GM12878 (cell line): ENCODE data around the gene TMEM132D. TPM values are rescaled to one million over a fixed set of nuclear protein-coding genes. Genes with fewer than 3 reads are reported as not detected.

Source experiments
- ATAC-seq: fragments of 200-7000 bp; cut with Tn5 transposase; 3 replicates; pipeline ENCODE4 v1.9.1; 2020; ENCODE audit warnings: mild to moderate bottlenecking, moderate library complexity
- BruUV-seq: library from RNA; stranded (reverse); fragments of 400-500 nt; replicated peaks from 2 replicates; lab custom pipeline; 2021; lab: Mats Ljungman, UMichigan
- CTCF ChIA-PET: fragments of 300-600 bp; sonication (Branson Sonifier 250); formaldehyde crosslinking; extraction: SDS; loops from one replicate; lab custom pipeline; 2021; ENCODE audit warnings: inconsistent platforms; lab: Yijun Ruan, JAX
- POLR2A ChIA-PET: fragments of 350-600 bp; formaldehyde crosslinking; extraction: SDS; loops from one replicate; lab custom pipeline; 2021; ENCODE audit warnings: inconsistent platforms; lab: Charles Lee
- RAD21 ChIA-PET: fragments of 300-600 bp; sonication (Branson Sonifier 250); formaldehyde crosslinking; loops from one replicate; lab custom pipeline; 2023; ENCODE audit warnings: antibody characterized with exemption; ENCODE audit not compliant: unreplicated experiment; lab: Charles Lee
- SMC1A ChIA-PET: fragments of 300-600 bp; sonication (Branson Sonifier 250); formaldehyde crosslinking; loops from one replicate; lab custom pipeline; 2023; ENCODE audit not compliant: unreplicated experiment, uncharacterized antibody; lab: Charles Lee
- DNase-seq: peaks from one replicate; pipeline ENCODE4 v3.0.0-alpha.2; 2011; ENCODE audit warnings: low read depth, low spot score
- FAIRE-seq: peaks from 3 replicates; lab custom pipeline; 2011; peaks lifted over from hg19 to GRCh38; lab: Jason Lieb, UNC
- H2AFZ ChIP-seq: 2 replicates; pipeline ENCODE4 v1.6.0; 2011; ENCODE audit warnings: low read depth, low read length, control low read depth; ENCODE audit not compliant: control insufficient read depth
- H3K27ac ChIP-seq: 2 replicates; pipeline ENCODE4 v1.5.1; 2011; ENCODE audit warnings: control low read depth; ENCODE audit not compliant: control insufficient read depth, insufficient read depth
- H3K27me3 ChIP-seq, 2 experiments: replicated peaks in 1 of 2; 2 replicates each; pipeline versions ENCODE4 v1.6.0 to v1.6.1; 2011; ENCODE audit warnings: low read length in 1 of 2; ENCODE audit not compliant: control insufficient read depth in 2 of 2, insufficient read depth in 2 of 2
- H3K36me3 ChIP-seq, 2 experiments: 2 replicates each; pipeline ENCODE4 v1.5.1; 2011; ENCODE audit warnings: low read length in 1 of 2; ENCODE audit not compliant: control insufficient read depth in 2 of 2, insufficient read depth in 2 of 2
- H3K4me1 ChIP-seq: 2 replicates; pipeline ENCODE4 v1.6.1; 2011; ENCODE audit warnings: mild to moderate bottlenecking, low read length, moderate library complexity, mixed read lengths; ENCODE audit not compliant: control insufficient read depth, insufficient read depth
- H3K4me2 ChIP-seq: 2 replicates; pipeline ENCODE4 v1.6.0; 2011; ENCODE audit warnings: control low read depth; ENCODE audit not compliant: control insufficient read depth, insufficient read depth
- H3K4me3 ChIP-seq: fragments of 200-600 bp; sonication (generic); 2 replicates; pipeline ENCODE4 v1.5.1; 2016
- H3K79me2 ChIP-seq: 2 replicates; pipeline ENCODE4 v1.6.0; 2011; ENCODE audit warnings: low read length; ENCODE audit not compliant: control insufficient read depth, insufficient read depth
- H3K9ac ChIP-seq: 2 replicates; pipeline ENCODE4 v1.8.0; 2011; ENCODE audit warnings: low read length, control low read depth, mixed read lengths; ENCODE audit not compliant: control insufficient read depth, insufficient read depth
- H3K9me3 ChIP-seq: replicated peaks from 3 replicates; pipeline ENCODE4 v1.5.1; 2011; ENCODE audit warnings: mild to moderate bottlenecking, low read length; ENCODE audit not compliant: control insufficient read depth, insufficient read depth
- H4K20me1 ChIP-seq: 2 replicates; pipeline ENCODE4 v1.6.0; 2011; ENCODE audit not compliant: control insufficient read depth, insufficient read depth
- E4F1 ChIP-seq: fragments of 450-650 bp; IDR thresholded peaks from 2 replicates; pipeline ENCODE4 v1.6.1; 2018; ENCODE audit warnings: borderline replicate concordance, mild to moderate bottlenecking; ENCODE audit not compliant: partially characterized antibody
- IRF5 ChIP-seq: fragments of 450-650 bp; IDR thresholded peaks from 2 replicates; pipeline ENCODE4 v1.6.1; 2017; ENCODE audit warnings: borderline replicate concordance
- SP1 ChIP-seq: IDR thresholded peaks from one replicate; pipeline ENCODE4 v1.6.1; 2011; ENCODE audit warnings: low read depth, low read length
- ZNF274 ChIP-seq: IDR thresholded peaks from one replicate; pipeline ENCODE4 v1.8.0; 2011; ENCODE audit not compliant: insufficient read length, insufficient read depth
- WGBS: methylation state at CpG from one replicate; pipeline ENCODE4 v1.1.6; 2016; ENCODE audit warnings: low lambda C conversion rate; ENCODE audit not compliant: insufficient replicate concordance, insufficient coverage; ENCODE audit errors: missing lambda C conversion rate; 5-methylcytosine and 5-hydroxymethylcytosine counted together
- in situ Hi-C: fragments of 300-500 bp; cut with MboI; formaldehyde crosslinking; loops from 9 replicates; pipeline ENCODE4 v1.14.3; 2018; ENCODE audit warnings: mixed read lengths
- intact Hi-C: fragments of 100-400 bp; cut with micrococcal nuclease; formaldehyde crosslinking; loops from one replicate; pipeline ENCODE4 v1.14.2; 2022; ENCODE audit not compliant: unreplicated experiment
- polyA plus RNA-seq, 11 experiments: library from polyadenylated mRNA; depleted of rRNA in 4 of 11; unstranded in 6 of 11; stranded (reverse) in 5 of 11; fragments of >200 nt; fragmentation: Nextera tagmentation in 4 of 11; fragmentation: Illumina TruSeq in 1 of 11; extraction: Ambion mirVana in 4 of 11; extraction: Trizol in 1 of 11; gene quantifications; 1 replicate in 1 of 11; 2 replicates in 10 of 11; pipeline versions ENCODE4 v1.2.1 to v1.2.3, GENCODE V29; 2011 to 2016; ENCODE audit warnings: inconsistent platforms in 2 of 11, missing spikeins in 2 of 11, low read depth in 1 of 11
- total RNA-seq, 4 experiments: library from RNA; depleted of rRNA in 3 of 4; stranded (reverse); fragments of >200 nt in 3 of 4; fragmentation: Illumina TruSeq in 1 of 4; extraction: Trizol in 1 of 4; gene quantifications; 2 replicates each; pipeline versions ENCODE4 v1.2.1 to v1.2.3, GENCODE V29; 2013 to 2021

Gene TMEM132D
- total and polyA plus RNA-seq, 10 of the 15 experiments (the other 5 are each of a cell fraction or from before 2014, with no cell fraction given): under 0.01 to 0.12 (median 0.02) TPM; not detected in 3

GRCh38 chr12:129681151-129681550, 222.7 kb downstream of the TMEM132D start:
- ChIA-PET SMC1A (no interaction called here), POLR2A (no interaction called here), RAD21 (no interaction called here), CTCF (no interaction called here)
- Histone ChIP-seq H2AFZ (no peak overlapping the region), H4K20me1 (no peaks in the 10 kb centered on the region), H3K79me2 (no peaks in the 10 kb centered on the region), H3K4me2 (no peak overlapping the region), H3K9ac (no peak overlapping the region), H3K4me1 (no peaks in the 10 kb centered on the region), H3K27ac (no peak overlapping the region), H3K4me3 (no peak overlapping the region), H3K27me3 (no peaks in the 10 kb centered on the region), H3K9me3 (no peaks in the 10 kb centered on the region), H3K36me3 (no peaks in the 10 kb centered on the region)
- ATAC-seq (no peak), FAIRE-seq (no peak), DNase-seq (no peak)
- no peak for TF ChIP-seq IRF5
- TF ChIP-seq SP1: no peak
- TF ChIP-seq E4F1: no peak
- no peak for TF ChIP-seq ZNF274
- WGBS: 18% methylated on average over 1 of the region's 1 CpG
- in situ Hi-C loops: no loop called here
- BruUV-seq: no TSS peak
- intact Hi-C loops: no loop called here
